IMR-90 (cell line): ENCODE measurements around the gene KLHL13. TPM values are rescaled to one million over a fixed set of nuclear protein-coding genes. Genes with fewer than 3 reads are reported as not detected.

Source experiments
- ATAC-seq: fragments of 200-7000 bp; cut with Tn5 transposase; 2 replicates; pipeline ENCODE4 v1.9.1; 2020; ENCODE audit warnings: low read depth, mild to moderate bottlenecking, moderate library complexity
- BruUV-seq: library from RNA; stranded (reverse); fragments of 400-500 nt; replicated peaks from 2 replicates; lab custom pipeline; 2021; lab: Mats Ljungman, UMichigan
- CTCF ChIA-PET: fragments of 300-600 bp; formaldehyde crosslinking; extraction: SDS; loops from one replicate; lab custom pipeline; 2021; ENCODE audit warnings: antibody characterized with exemption; lab: Yijun Ruan, JAX
- POLR2A ChIA-PET: fragments of 300-600 bp; sonication (Branson Sonifier 250); formaldehyde crosslinking; loops from one replicate; lab custom pipeline; 2022; ENCODE audit warnings: antibody characterized with exemption; ENCODE audit not compliant: unreplicated experiment; lab: Charles Lee
- DNase-seq: peaks from one replicate; pipeline ENCODE4 v3.0.0; 2013
- H2AFZ ChIP-seq: replicated peaks from 2 replicates; pipeline ENCODE3; 2013; ENCODE audit warnings: low read length, mild to moderate bottlenecking; ENCODE audit not compliant: poor library complexity
- H2AK5ac ChIP-seq: 2 replicates; pipeline ENCODE4 v1.6.1; 2013; ENCODE audit warnings: low read depth, low read length, inconsistent platforms
- H2AK9ac ChIP-seq: replicated peaks from 2 replicates; pipeline ENCODE3; 2013; ENCODE audit warnings: mild to moderate bottlenecking, low read depth, low read length, moderate library complexity; ENCODE audit not compliant: poor library complexity
- H2BK120ac ChIP-seq: 2 replicates; pipeline ENCODE4 v1.6.1; 2013; ENCODE audit warnings: low read depth, low read length, inconsistent platforms
- H2BK15ac ChIP-seq: 3 replicates; pipeline ENCODE4 v1.6.1; 2013; ENCODE audit warnings: low read depth, low read length, inconsistent platforms
- H2BK20ac ChIP-seq: 2 replicates; pipeline ENCODE4 v1.6.1; 2013; ENCODE audit warnings: low read depth, mild to moderate bottlenecking, inconsistent platforms, low read length, moderate library complexity
- H2BK5ac ChIP-seq: 2 replicates; pipeline ENCODE4 v1.6.1; 2013; ENCODE audit warnings: mild to moderate bottlenecking, low read depth, low read length, inconsistent platforms; ENCODE audit not compliant: poor library complexity, severe bottlenecking
- H3K14ac ChIP-seq: replicated peaks from 2 replicates; pipeline ENCODE4 v1.6.1; 2013; ENCODE audit warnings: low read depth, low read length, inconsistent platforms
- H3K18ac ChIP-seq: 2 replicates; pipeline ENCODE4 v1.6.1; 2013; ENCODE audit warnings: low read depth, low read length, control low read depth
- H3K23ac ChIP-seq: 2 replicates; pipeline ENCODE4 v1.6.1; 2013; ENCODE audit warnings: low read depth, low read length, inconsistent platforms
- H3K27ac ChIP-seq: 2 replicates; pipeline ENCODE4 v1.5.1; 2013; ENCODE audit warnings: mild to moderate bottlenecking, control low read depth, low read length; ENCODE audit not compliant: insufficient read depth
- H3K27me3 ChIP-seq: 2 replicates; pipeline ENCODE4 v1.6.1; 2013; ENCODE audit warnings: low read length; ENCODE audit not compliant: control insufficient read depth, insufficient read depth
- H3K36me3 ChIP-seq: 2 replicates; pipeline ENCODE4 v1.6.1; 2013; ENCODE audit warnings: low read length, mixed read lengths; ENCODE audit not compliant: control insufficient read depth, insufficient read depth
- H3K4ac ChIP-seq: 2 replicates; pipeline ENCODE4 v1.6.1; 2013; ENCODE audit warnings: low read depth, low read length, inconsistent platforms
- H3K4me1 ChIP-seq: 2 replicates; pipeline ENCODE4 v1.6.1; 2013; ENCODE audit warnings: low read length, mixed read lengths; ENCODE audit not compliant: control insufficient read depth, insufficient read depth
- H3K4me2 ChIP-seq: 2 replicates; pipeline ENCODE4 v1.6.1; 2013; ENCODE audit warnings: low read depth, mild to moderate bottlenecking, control low read depth, low read length, moderate library complexity
- H3K4me3 ChIP-seq: 2 replicates; pipeline ENCODE4 v1.5.1; 2013; ENCODE audit warnings: low read depth, mild to moderate bottlenecking, control low read depth, low read length, moderate library complexity; ENCODE audit not compliant: insufficient read depth
- H3K56ac ChIP-seq: 2 replicates; pipeline ENCODE4 v1.6.1; 2013; ENCODE audit warnings: low read length, inconsistent platforms; ENCODE audit not compliant: insufficient read depth; ENCODE audit errors: extremely low read depth
- H3K79me1 ChIP-seq, 2 experiments: 2 replicates each; pipeline ENCODE4 v1.6.1; 2013; ENCODE audit warnings: low read length in 2 of 2, inconsistent platforms in 1 of 2, low read depth in 1 of 2
- H3K9ac ChIP-seq: 2 replicates; pipeline ENCODE4 v1.6.1; 2013; ENCODE audit warnings: low read depth, low read length, control low read depth
- H3K9me1 ChIP-seq: 2 replicates; pipeline ENCODE4 v1.6.1; 2013; ENCODE audit warnings: low read length, inconsistent platforms; ENCODE audit not compliant: insufficient read depth
- H3K9me3 ChIP-seq: 2 replicates; pipeline ENCODE4 v1.6.1; 2013; ENCODE audit warnings: low read length; ENCODE audit not compliant: control insufficient read depth, insufficient read depth
- H4K20me1 ChIP-seq: 2 replicates; pipeline ENCODE4 v1.6.1; 2013; ENCODE audit warnings: low read length, inconsistent platforms; ENCODE audit not compliant: insufficient read depth
- H4K5ac ChIP-seq: 2 replicates; pipeline ENCODE4 v1.6.1; 2013; ENCODE audit warnings: mild to moderate bottlenecking, low read depth, low read length, control low read depth
- H4K8ac ChIP-seq, 2 experiments: 2 replicates each; pipeline ENCODE4 v1.6.1; 2013; ENCODE audit warnings: low read depth in 2 of 2, low read length in 2 of 2, control low read depth in 1 of 2, inconsistent platforms in 1 of 2
- H4K91ac ChIP-seq: 2 replicates; pipeline ENCODE4 v1.6.1; 2013; ENCODE audit warnings: low read depth, low read length, inconsistent platforms; ENCODE audit not compliant: insufficient read depth
- BHLHE40 ChIP-seq: fragments of 150-350 bp; IDR thresholded peaks from 2 replicates; pipeline ENCODE4 v1.6.1; 2016; ENCODE audit warnings: mild to moderate bottlenecking, low read depth, low read length
- CEBPB ChIP-seq: IDR thresholded peaks from 2 replicates; pipeline ENCODE4 v1.6.1; 2012; ENCODE audit warnings: low read depth, low read length, improper control_type of control experiment
- CHD1 ChIP-seq: IDR thresholded peaks from 2 replicates; pipeline ENCODE4 v1.6.1; 2012; ENCODE audit warnings: low read depth, low read length, improper control_type of control experiment
- CTCF ChIP-seq: conservative IDR thresholded peaks from 2 replicates; pipeline ENCODE4 v1.5.1; 2012; ENCODE audit warnings: mild to moderate bottlenecking, low read depth, low read length, improper control_type of control experiment
- FOS ChIP-seq: fragments of 150-350 bp; IDR thresholded peaks from 2 replicates; pipeline ENCODE4 v1.6.1; 2016; ENCODE audit warnings: low read depth, low read length
- MAFK ChIP-seq: IDR thresholded peaks from 2 replicates; pipeline ENCODE4 v1.6.1; 2012; ENCODE audit warnings: low read depth, low read length, improper control_type of control experiment
- MAZ ChIP-seq: IDR thresholded peaks from 2 replicates; pipeline ENCODE4 v1.6.1; 2012; ENCODE audit warnings: low read depth, mild to moderate bottlenecking, low read length, improper control_type of control experiment, moderate library complexity, borderline replicate concordance
- MXI1 ChIP-seq: IDR thresholded peaks from 2 replicates; pipeline ENCODE4 v1.6.1; 2012; ENCODE audit warnings: low read depth, mild to moderate bottlenecking, low read length, moderate library complexity, borderline replicate concordance
- NFE2L2 ChIP-seq: fragments of 150-350 bp; IDR thresholded peaks from 2 replicates; pipeline ENCODE4 v1.6.1; 2016; ENCODE audit warnings: low read depth, mild to moderate bottlenecking, low read length
- POLR2A ChIP-seq: IDR thresholded peaks from 2 replicates; pipeline ENCODE4 v1.6.1; 2012; ENCODE audit warnings: mild to moderate bottlenecking, low read depth, low read length
- RAD21 ChIP-seq: IDR thresholded peaks from 2 replicates; pipeline ENCODE4 v1.6.1; 2012; ENCODE audit warnings: low read length, improper control_type of control experiment
- RCOR1 ChIP-seq: IDR thresholded peaks from 2 replicates; pipeline ENCODE4 v1.6.1; 2012; ENCODE audit warnings: mild to moderate bottlenecking, low read length, improper control_type of control experiment; ENCODE audit not compliant: insufficient replicate concordance
- SMC3 ChIP-seq: fragments of 150-350 bp; IDR thresholded peaks from 2 replicates; pipeline ENCODE4 v1.6.1; 2016; ENCODE audit warnings: low read depth, mild to moderate bottlenecking, antibody characterized with exemption, low read length, moderate library complexity
- USF2 ChIP-seq: fragments of 150-350 bp; IDR thresholded peaks from 2 replicates; pipeline ENCODE4 v1.6.1; 2017; ENCODE audit warnings: mild to moderate bottlenecking, antibody characterized with exemption, low read length, low read depth
- WGBS, 2 experiments: methylation state at CpG; one replicate each; pipeline versions ENCODE4 v1.1.5 to v1.1.7; 2013; ENCODE audit warnings: missing lambda C conversion rate in 2 of 2; ENCODE audit not compliant: insufficient read length in 1 of 2; ENCODE audit errors: extremely low coverage in 2 of 2; 5-methylcytosine and 5-hydroxymethylcytosine counted together
- dilution Hi-C: fragments of 300-500 bp; cut with HindIII; formaldehyde crosslinking; loops from one replicate; pipeline ENCODE4 v1.14.3; 2018; ENCODE audit warnings: low sequenced_read_pairs; ENCODE audit not compliant: unreplicated experiment
- in situ Hi-C: fragments of 300-500 bp; cut with MboI; formaldehyde crosslinking; loops from 3 replicates; pipeline ENCODE4 v1.14.3; 2019; ENCODE audit warnings: low sequenced_read_pairs, inconsistent platforms, mixed read lengths
- intact Hi-C: fragments of 100-400 bp; cut with micrococcal nuclease; formaldehyde crosslinking; loops from 2 replicates; pipeline ENCODE4 v1.10.0; 2022
- polyA plus RNA-seq, 3 experiments: library from polyadenylated mRNA; depleted of rRNA; stranded (reverse); fragments of >200 nt; gene quantifications; 2 replicates each; pipeline ENCODE4 v1.2.3, GENCODE V29; 2012; ENCODE audit warnings: low replicate concordance in 1 of 3
- total RNA-seq: library from RNA; depleted of rRNA; stranded (reverse); fragments of >200 nt; gene quantifications from 2 replicates; pipeline ENCODE4 v1.2.3, GENCODE V29; 2012
- TF ChIP-seq, protein P1 (sequence below): fragments of 150-350 bp; IDR thresholded peaks from 2 replicates; pipeline ENCODE4 v1.6.1; 2016; ENCODE audit warnings: low read depth, mild to moderate bottlenecking, low read length, moderate library complexity, borderline replicate concordance

KLHL13 gene
- total and polyA plus RNA-seq, 2 of the 4 experiments (the other 2 are of a cell fraction) = 4.0 to 12.5 TPM

DNA sequence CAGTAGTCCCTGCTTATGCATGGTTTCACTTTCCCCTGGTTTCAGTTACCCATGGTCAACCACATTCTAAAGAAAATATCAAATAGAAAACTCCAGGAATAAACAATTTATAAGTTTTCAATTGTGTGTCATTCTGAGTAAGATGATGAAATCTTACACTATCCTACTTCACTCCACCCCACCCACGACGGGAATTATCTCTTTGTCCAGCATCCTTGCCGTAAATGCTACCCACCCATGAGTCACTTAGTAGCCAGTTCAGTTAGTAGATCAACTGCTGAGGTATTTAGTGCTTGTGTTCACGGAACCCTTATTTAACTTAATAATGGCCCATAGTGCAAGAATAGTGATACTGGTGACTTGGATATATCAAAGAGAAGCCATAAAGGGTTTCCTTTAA is 91.4 kb downstream of the KLHL13 start:
- Histone ChIP-seq H3K4ac (0 out of 2 replicates have a peak overlapping the region, but pooled peaks have one; percentile 22), H3K4me2 (no peak overlapping the region; the same call in 1 of the 2 replicates), H3K79me1 (no peaks in the 10 kb centered on the region), H2AK5ac (no peak overlapping the region), H3K56ac (no peak overlapping the region), H3K9ac (no peak overlapping the region), H3K27ac (no peak overlapping the region), H3K14ac (no peak overlapping the region), H2BK5ac (peak overlapping the region; percentile 82), H3K4me3 (peak overlapping the region; percentile 42; the same call in 1 of the 2 replicates), H2AFZ (no peak overlapping the region), H2BK15ac (no peak overlapping the region), H3K4me1 (0 out of 2 replicates have a peak, but pooled peaks cover 2% of the 10 kb centered on the region), H3K9me3 (no peaks in the 10 kb centered on the region), H4K5ac (no peak overlapping the region), H2BK20ac (no peak overlapping the region), H3K23ac (no peak overlapping the region), H3K36me3 (no peaks in the 10 kb centered on the region), H3K9me1 (no peaks in the 10 kb centered on the region), H4K8ac (peak overlapping the region in 1 of 2 experiments; percentile 30; a peak in 1 of 4 replicates), H4K20me1 (no peaks in the 10 kb centered on the region), H4K91ac (no peak overlapping the region), H2BK120ac (no peak overlapping the region), H2AK9ac (no peak overlapping the region), H3K18ac (no peak overlapping the region), H3K27me3 (no peaks in the 10 kb centered on the region)
- TF ChIP-seq POLR2A = no peak
- no peak for TF ChIP-seq CTCF
- peak; percentile 75 for TF ChIP-seq CEBPB
- TF ChIP-seq MXI1 = no peak
- no peak for TF ChIP-seq BHLHE40
- TF ChIP-seq, protein P1, sequence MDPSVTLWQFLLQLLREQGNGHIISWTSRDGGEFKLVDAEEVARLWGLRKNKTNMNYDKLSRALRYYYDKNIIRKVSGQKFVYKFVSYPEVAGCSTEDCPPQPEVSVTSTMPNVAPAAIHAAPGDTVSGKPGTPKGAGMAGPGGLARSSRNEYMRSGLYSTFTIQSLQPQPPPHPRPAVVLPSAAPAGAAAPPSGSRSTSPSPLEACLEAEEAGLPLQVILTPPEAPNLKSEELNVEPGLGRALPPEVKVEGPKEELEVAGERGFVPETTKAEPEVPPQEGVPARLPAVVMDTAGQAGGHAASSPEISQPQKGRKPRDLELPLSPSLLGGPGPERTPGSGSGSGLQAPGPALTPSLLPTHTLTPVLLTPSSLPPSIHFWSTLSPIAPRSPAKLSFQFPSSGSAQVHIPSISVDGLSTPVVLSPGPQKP = no peak
- TF ChIP-seq MAFK = no peak
- TF ChIP-seq USF2 = no peak
- TF ChIP-seq SMC3 = no peak
- no peak for TF ChIP-seq RAD21
- TF ChIP-seq NFE2L2 = no peak
- TF ChIP-seq MAZ = no peak
- no peak for TF ChIP-seq RCOR1
- TF ChIP-seq FOS = 0 out of 2 replicates have a peak, but pooled peaks have one; percentile 10
- no peak for TF ChIP-seq CHD1
- ATAC-seq = peak; percentile 88
- dilution Hi-C loops = no loop called here
- in situ Hi-C loops = no loop called here
- peak; percentile 82 for DNase-seq
- intact Hi-C loops = no loop called here
- WGBS, 2 experiments = no CpG with 5 or more reads among the region's 4 CpGs
- no TSS peak for BruUV-seq
- ChIA-PET POLR2A (no interaction called here), CTCF (interaction anchor here (1.1 kb wide), 1 partner anchor 40 kb away, joined by 5 read pairs; no protein-coding TSS in a partner anchor)
